ENCODE results near the gene HCFC1R1. TPM values are rescaled to one million over a fixed set of nuclear protein-coding genes. Genes with fewer than 3 reads are reported as not detected.

The HCFC1R1 gene
- total and polyA plus RNA-seq, 2 of the 8 experiments (the other 6 are each of a cell fraction or from before 2014, with no cell fraction given) = 72.7 to 138 TPM

DNA sequence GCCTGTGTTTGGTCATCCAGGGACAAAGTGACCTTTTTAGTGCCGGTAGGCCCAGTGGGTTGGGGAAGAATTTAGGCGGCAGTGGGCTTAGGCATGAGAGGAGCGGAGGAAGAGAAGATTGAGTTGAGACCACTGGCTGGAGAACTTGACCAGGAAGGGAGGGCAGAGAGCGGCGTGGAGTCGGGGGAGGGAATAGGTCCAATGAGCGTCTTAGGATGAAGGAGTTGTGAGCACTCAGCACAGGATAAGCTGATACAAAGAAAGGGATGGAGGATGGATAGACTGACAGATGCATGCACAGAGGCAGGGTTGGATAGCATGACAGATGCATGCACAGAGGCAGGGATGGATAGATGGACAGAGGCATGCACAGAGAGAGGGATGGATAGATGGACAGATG lies 49.7 kb upstream of the HCFC1R1 start:
- ChIA-PET CTCF (ENCODE audit: partially characterized antibody) (interaction anchor here (0.6 to 0.7 kb wide), 2 partner anchors 56 to 601 kb away, joined by 3 to 6 read pairs; no protein-coding TSS in a partner anchor), POLR2A (ENCODE audit: partially characterized antibody) (interaction anchor here (6.6 kb wide), 1 partner anchor 17 kb away, joined by 86 read pairs; no protein-coding TSS in a partner anchor)
- H3K23ac ChIP-seq (ENCODE audit: insufficient read length) = no peak overlapping the region
- peaks cover 0 to 4% of the 10 kb centered on the region in 2 experiments for H4K20me1 ChIP-seq (replicated peaks in 1 of 2; ENCODE audit: control insufficient read depth in 1 of 2, insufficient read depth in 2 of 2, low read length in 2 of 2)
- H3K18ac ChIP-seq (ENCODE audit: extremely low read depth, low read length) = no peak overlapping the region
- no peak overlapping the region for H3K14ac ChIP-seq (ENCODE audit: insufficient read length)
- no peak overlapping the region for H2BK15ac ChIP-seq (ENCODE audit: low read length)
- WGBS, 2 experiments (ENCODE audit: extremely low coverage in 1 of 2, insufficient coverage in 1 of 2, insufficient read length in 1 of 2, insufficient replicate concordance in 2 of 2, low coverage in 1 of 2, low lambda C conversion rate in 2 of 2, missing lambda C conversion rate in 1 of 2) = 94% methylated on average over 7 of the region's 7 CpGs; no CpG with 5 or more reads in 1 of the 2 experiments
- H3K4me1 ChIP-seq (replicated peaks in 1 of 4; ENCODE audit: control insufficient read depth in 3 of 4, insufficient read depth in 4 of 4, low read length in 3 of 4) = peaks cover 0 to 2% (median 0%) of the 10 kb centered on the region in 4 experiments; a peak in 2 of 7 replicates
- H3K9me3 ChIP-seq (ENCODE audit: insufficient read depth in 2 of 2, low read depth in 1 of 2, low read length in 1 of 2) = no peaks in the 10 kb centered on the region
- H2BK12ac ChIP-seq (ENCODE audit: low read depth, low read length) = no peak overlapping the region
- H3K23me2 ChIP-seq (ENCODE audit: low read depth, low read length) = no peaks in the 10 kb centered on the region
- H2AFZ ChIP-seq (ENCODE audit: low read length) = no peak overlapping the region
- DNase-seq (ENCODE audit: low read depth in 1 of 2, low spot score in 2 of 2) (no peak), FAIRE-seq (no peak)
- no peak overlapping the region for H4K8ac ChIP-seq (ENCODE audit: extremely low read depth, insufficient read depth, low read length)
- no peak overlapping the region for H3K4me2 ChIP-seq (ENCODE audit: insufficient read depth in 1 of 2, low read depth in 2 of 2, low read length in 2 of 2)
- H3K9ac ChIP-seq (replicated peaks in 1 of 4; ENCODE audit: extremely low read depth in 1 of 4, low read depth in 3 of 4, low read length in 3 of 4) = no peak overlapping the region
- no peak overlapping the region for H4K91ac ChIP-seq (replicated peaks; ENCODE audit: insufficient read length, low read length)
- H3K4ac ChIP-seq (replicated peaks; ENCODE audit: insufficient read length, low read depth, low read length) = no peak overlapping the region
- H2AK5ac ChIP-seq (ENCODE audit: low read depth, low read length) = no peak overlapping the region
- no peaks in the 10 kb centered on the region for H3K79me2 ChIP-seq (ENCODE audit: control insufficient read depth in 1 of 2, insufficient read depth in 2 of 2, low read length in 2 of 2)
- no peaks in the 10 kb centered on the region for H3K36me3 ChIP-seq (ENCODE audit: control insufficient read depth in 2 of 4, insufficient read depth in 4 of 4, low read length in 3 of 4)
- H3K27ac ChIP-seq (ENCODE audit: low read depth, low read length) = no peak overlapping the region
- TF ChIP-seq TEAD4 (IDR thresholded peaks at IDR 0.05; ENCODE audit: low read depth, low read length) (no peak), JUN (IDR thresholded peaks at IDR 0.05; ENCODE audit: low read depth, low read length) (no peak), ASH2L (IDR thresholded peaks at IDR 0.05; ENCODE audit: low read length) (no peak), POU5F1 (IDR thresholded peaks at IDR 0.05; ENCODE audit: low read depth, low read length) (no peak), CREB1 (IDR thresholded peaks at IDR 0.05) (no peak), RAD21 (IDR thresholded peaks at IDR 0.05 in 1 of 2, conservative IDR thresholded peaks at IDR 0.05 in 1 of 2; ENCODE audit: low read depth in 2 of 2, low read length in 2 of 2) (no peak), YY1 (IDR thresholded peaks at IDR 0.05; ENCODE audit: low read depth, low read length) (no peak), CTBP2 (IDR thresholded peaks at IDR 0.05; ENCODE audit: borderline replicate concordance, insufficient read depth, insufficient read length, low read length) (no peak), JUND (IDR thresholded peaks at IDR 0.05; ENCODE audit: low read length) (no peak), POLR2A (IDR thresholded peaks at IDR 0.05; ENCODE audit: control extremely low read depth in 1 of 2, low read depth in 2 of 2, low read length in 2 of 2) (no peak), TBP (IDR thresholded peaks at IDR 0.05; ENCODE audit: low read depth, low read length) (no peak)
- TF ChIP-seq, protein P1, sequence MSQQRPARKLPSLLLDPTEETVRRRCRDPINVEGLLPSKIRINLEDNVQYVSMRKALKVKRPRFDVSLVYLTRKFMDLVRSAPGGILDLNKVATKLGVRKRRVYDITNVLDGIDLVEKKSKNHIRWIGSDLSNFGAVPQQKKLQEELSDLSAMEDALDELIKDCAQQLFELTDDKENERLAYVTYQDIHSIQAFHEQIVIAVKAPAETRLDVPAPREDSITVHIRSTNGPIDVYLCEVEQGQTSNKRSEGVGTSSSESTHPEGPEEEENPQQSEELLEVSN (IDR thresholded peaks at IDR 0.05) = no peak
- TF ChIP-seq, protein P2, sequence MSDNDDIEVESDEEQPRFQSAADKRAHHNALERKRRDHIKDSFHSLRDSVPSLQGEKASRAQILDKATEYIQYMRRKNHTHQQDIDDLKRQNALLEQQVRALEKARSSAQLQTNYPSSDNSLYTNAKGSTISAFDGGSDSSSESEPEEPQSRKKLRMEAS (IDR thresholded peaks at IDR 0.05) = no peak
- H4K5ac ChIP-seq (ENCODE audit: insufficient read length, low read depth, low read length) = no peak overlapping the region
- H2BK5ac ChIP-seq (ENCODE audit: low read depth, low read length) = no peak overlapping the region; the same call in 1 of the 2 replicates
- H3K4me3 ChIP-seq (ENCODE audit: extremely low read depth in 1 of 4, insufficient read depth in 2 of 4, low read depth in 3 of 4, low read length in 4 of 4) = no peak overlapping the region
- H2BK120ac ChIP-seq (replicated peaks; ENCODE audit: low read depth, low read length) = no peak overlapping the region
- H3K56ac ChIP-seq (replicated peaks; ENCODE audit: insufficient read length, low read depth, low read length) = no peak overlapping the region
- no peaks in the 10 kb centered on the region for H3K79me1 ChIP-seq (ENCODE audit: low read depth, low read length)
- no peaks in the 10 kb centered on the region; a peak in 1 of 7 replicates for H3K27me3 ChIP-seq (replicated peaks in 1 of 4; ENCODE audit: control insufficient read depth in 3 of 4, extremely low read depth in 1 of 4, insufficient read depth in 3 of 4, low read length in 3 of 4)
- H2BK20ac ChIP-seq (ENCODE audit: low read length) = no peak overlapping the region

All from H1 (cell line).